PC-9 (cell line): ENCODE measurements around the gene LIX1L.

Experiments used
- EZH2 ChIP-seq: fragments of 200-600 bp; sonication (generic); IDR thresholded peaks from 2 replicates; pipeline ENCODE4 v1.8.0; 2017; ENCODE audit warnings: antibody characterized with exemption, low read depth
- TF ChIP-seq, protein P1 (sequence below): fragments of 200-600 bp; sonication (generic); conservative IDR thresholded peaks from 2 replicates; pipeline ENCODE4 v1.6.1; 2017; ENCODE audit warnings: mixed run types, antibody characterized with exemption, mild to moderate bottlenecking, moderate library complexity

DNA sequence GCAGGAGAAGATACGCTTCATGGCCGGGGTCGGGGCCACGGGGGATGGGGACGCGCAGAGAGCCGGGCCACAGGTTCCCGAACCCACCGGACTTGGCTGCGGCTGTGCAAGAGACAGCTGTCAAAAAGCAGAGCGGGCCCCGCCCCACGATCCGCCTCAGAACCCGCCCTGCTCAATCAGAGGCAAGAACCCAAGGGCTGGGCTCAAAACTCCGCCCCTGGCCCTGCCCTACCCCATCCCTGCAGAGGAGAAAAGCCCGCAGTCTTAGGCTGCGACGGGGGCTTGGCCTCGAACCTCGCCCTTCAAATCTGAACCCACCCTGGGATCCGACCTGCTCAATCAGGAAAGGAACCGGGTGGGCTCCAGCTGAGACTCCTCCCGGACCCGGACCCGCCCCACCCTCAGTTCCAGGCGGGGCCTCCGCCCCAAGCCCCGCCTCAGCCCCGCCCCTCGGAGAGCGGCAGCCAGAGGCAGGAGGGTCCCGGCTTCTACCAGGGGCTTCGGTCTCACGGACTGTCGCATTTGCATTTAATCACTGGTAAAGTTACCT lies 72.0 kb downstream of the LIX1L start, which contains the start of gene ANKRD35:
- TF ChIP-seq EZH2, result no peak
- TF ChIP-seq, protein P1, sequence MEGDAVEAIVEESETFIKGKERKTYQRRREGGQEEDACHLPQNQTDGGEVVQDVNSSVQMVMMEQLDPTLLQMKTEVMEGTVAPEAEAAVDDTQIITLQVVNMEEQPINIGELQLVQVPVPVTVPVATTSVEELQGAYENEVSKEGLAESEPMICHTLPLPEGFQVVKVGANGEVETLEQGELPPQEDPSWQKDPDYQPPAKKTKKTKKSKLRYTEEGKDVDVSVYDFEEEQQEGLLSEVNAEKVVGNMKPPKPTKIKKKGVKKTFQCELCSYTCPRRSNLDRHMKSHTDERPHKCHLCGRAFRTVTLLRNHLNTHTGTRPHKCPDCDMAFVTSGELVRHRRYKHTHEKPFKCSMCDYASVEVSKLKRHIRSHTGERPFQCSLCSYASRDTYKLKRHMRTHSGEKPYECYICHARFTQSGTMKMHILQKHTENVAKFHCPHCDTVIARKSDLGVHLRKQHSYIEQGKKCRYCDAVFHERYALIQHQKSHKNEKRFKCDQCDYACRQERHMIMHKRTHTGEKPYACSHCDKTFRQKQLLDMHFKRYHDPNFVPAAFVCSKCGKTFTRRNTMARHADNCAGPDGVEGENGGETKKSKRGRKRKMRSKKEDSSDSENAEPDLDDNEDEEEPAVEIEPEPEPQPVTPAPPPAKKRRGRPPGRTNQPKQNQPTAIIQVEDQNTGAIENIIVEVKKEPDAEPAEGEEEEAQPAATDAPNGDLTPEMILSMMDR, result no peak
